HAP-1 (cell line): Measurements from ENCODE around the gene STT3B.

Source experiments
- DNase-seq, 2 experiments: peaks; one replicate each; pipeline ENCODE4 v3.0.0-alpha.2; 2016 to 2020; ENCODE audit warnings: low spot score in 2 of 2
- H3K27me3 ChIP-seq: fragments of 250-450 bp; sonication (Bioruptor Pico); 2 replicates; pipeline ENCODE4 v1.5.1; 2020; ENCODE audit warnings: low read depth, mild to moderate bottlenecking, moderate library complexity
- H3K36me3 ChIP-seq: fragments of 250-450 bp; sonication (Bioruptor Pico); replicated peaks from 2 replicates; pipeline ENCODE4 v1.5.1; 2020; ENCODE audit warnings: mild to moderate bottlenecking
- H3K4me1 ChIP-seq: fragments of 250-450 bp; sonication (Bioruptor Pico); 2 replicates; pipeline ENCODE4 v1.5.1; 2020; ENCODE audit warnings: mild to moderate bottlenecking
- H3K4me3 ChIP-seq: fragments of 250-450 bp; sonication (Bioruptor Pico); 2 replicates; pipeline ENCODE4 v1.5.1; 2020; ENCODE audit warnings: mild to moderate bottlenecking, moderate library complexity
- H3K9me3 ChIP-seq: fragments of 250-450 bp; sonication (Bioruptor Pico); 2 replicates; pipeline ENCODE4 v1.5.1; 2020; ENCODE audit warnings: mild to moderate bottlenecking, moderate library complexity
- in situ Hi-C: fragments of 300-500 bp; cut with MboI; formaldehyde crosslinking; loops from 3 replicates; pipeline ENCODE4 v1.14.3; 2020; ENCODE audit warnings: low sequenced_read_pairs, inconsistent platforms, mixed read lengths

STT3B gene

GRCh38 chr3:31634476-31634875, 101.8 kb downstream of the STT3B start:
- no peaks in the 10 kb centered on the region for H3K27me3 ChIP-seq
- H3K4me3 ChIP-seq: no peak overlapping the region
- no peak for DNase-seq
- H3K9me3 ChIP-seq: no peaks in the 10 kb centered on the region
- peaks cover 13% of the 10 kb centered on the region for H3K4me1 ChIP-seq
- in situ Hi-C loops: no loop called here
- peaks cover 12% of the 10 kb centered on the region for H3K36me3 ChIP-seq

GRCh38 chr3:31635545-31635944, 102.8 kb downstream of the STT3B start:
- in situ Hi-C loops: no loop called here
- Histone ChIP-seq H3K9me3 (no peaks in the 10 kb centered on the region), H3K4me1 (peaks cover 5% of the 10 kb centered on the region)

GRCh38 chr3:31636049-31636448, 103.3 kb downstream of the STT3B start:
- in situ Hi-C loops: no loop called here
- H3K4me1 ChIP-seq: peaks cover 4% of the 10 kb centered on the region
- peaks cover 9% of the 10 kb centered on the region for H3K36me3 ChIP-seq
- no peak overlapping the region for H3K4me3 ChIP-seq
- H3K9me3 ChIP-seq: no peaks in the 10 kb centered on the region
- no peaks in the 10 kb centered on the region for H3K27me3 ChIP-seq
- no peak for DNase-seq

More at GRCh38 chr3:31635545-31635944, 102.8 kb downstream of the STT3B start:
- H3K36me3 ChIP-seq: peaks cover 12% of the 10 kb centered on the region
- H3K4me3 ChIP-seq: no peak overlapping the region
- no peaks in the 10 kb centered on the region for H3K27me3 ChIP-seq
- DNase-seq: no peak

- Histone ChIP-seq H3K36me3 (peaks cover 6% of the 10 kb centered on the region), H3K4me1 (peaks cover 4% of the 10 kb centered on the region), H3K27me3 (no peaks in the 10 kb centered on the region), H3K9me3 (no peaks in the 10 kb centered on the region), H3K4me3 (no peak overlapping the region)
- no peak for DNase-seq
- in situ Hi-C loops: no loop called here
Observed at GRCh38 chr3:31636694-31637442, 104.1 kb downstream of the STT3B start.

- no peak for DNase-seq
- Histone ChIP-seq H3K4me3 (no peak overlapping the region), H3K27me3 (no peaks in the 10 kb centered on the region), H3K9me3 (no peaks in the 10 kb centered on the region), H3K4me1 (peaks cover 4% of the 10 kb centered on the region), H3K36me3 (no peaks in the 10 kb centered on the region; the same call in 1 of the 2 replicates)
- in situ Hi-C loops: no loop called here
Observed at GRCh38 chr3:31639828-31640227, 107.1 kb downstream of the STT3B start.

GRCh38 chr3:31645256-31645655, 112.5 kb downstream of the STT3B start:
- Histone ChIP-seq H3K4me1 (no peaks in the 10 kb centered on the region), H3K4me3 (no peak overlapping the region), H3K9me3 (no peaks in the 10 kb centered on the region; the same call in 1 of the 2 replicates), H3K27me3 (no peaks in the 10 kb centered on the region), H3K36me3 (peaks cover 10% of the 10 kb centered on the region)
- no peak for DNase-seq
- in situ Hi-C loops: no loop called here

- no peak for DNase-seq
- H3K36me3 ChIP-seq: peaks cover 10% of the 10 kb centered on the region
- no peaks in the 10 kb centered on the region for H3K4me1 ChIP-seq
- in situ Hi-C loops: no loop called here
- H3K9me3 ChIP-seq: no peaks in the 10 kb centered on the region; the same call in 1 of the 2 replicates
- H3K4me3 ChIP-seq: no peak overlapping the region
- H3K27me3 ChIP-seq: no peaks in the 10 kb centered on the region
Observed at GRCh38 chr3:31648286-31648968, 115.7 kb downstream of the STT3B start.

- DNase-seq: no peak
- in situ Hi-C loops: no loop called here
- Histone ChIP-seq H3K4me3 (no peak overlapping the region), H3K27me3 (no peaks in the 10 kb centered on the region), H3K9me3 (no peaks in the 10 kb centered on the region; the same call in 1 of the 2 replicates), H3K36me3 (peaks cover 4% of the 10 kb centered on the region), H3K4me1 (no peaks in the 10 kb centered on the region)
Observed at GRCh38 chr3:31652296-31652695, 119.6 kb downstream of the STT3B start.

GRCh38 chr3:31653464-31653863, 120.7 kb downstream of the STT3B start:
- Histone ChIP-seq H3K27me3 (no peaks in the 10 kb centered on the region), H3K4me3 (no peak overlapping the region), H3K9me3 (no peaks in the 10 kb centered on the region; the same call in 1 of the 2 replicates), H3K4me1 (no peaks in the 10 kb centered on the region), H3K36me3 (no peaks in the 10 kb centered on the region)
- DNase-seq: no peak
- in situ Hi-C loops: no loop called here

GRCh38 chr3:31654998-31655397, 122.3 kb downstream of the STT3B start:
- DNase-seq: no peak
- no peaks in the 10 kb centered on the region for H3K9me3 ChIP-seq
- H3K27me3 ChIP-seq: no peaks in the 10 kb centered on the region
- no peaks in the 10 kb centered on the region for H3K36me3 ChIP-seq
- H3K4me1 ChIP-seq: no peaks in the 10 kb centered on the region
- no peak overlapping the region for H3K4me3 ChIP-seq
- in situ Hi-C loops: no loop called here

- H3K36me3 ChIP-seq: peaks cover 3% of the 10 kb centered on the region; the same call in 1 of the 2 replicates
- in situ Hi-C loops: no loop called here
- DNase-seq: no peak
Observed at GRCh38 chr3:31659246-31659645, 126.5 kb downstream of the STT3B start.

GRCh38 chr3:31661286-31661685, 128.6 kb downstream of the STT3B start:
- H3K9me3 ChIP-seq: no peaks in the 10 kb centered on the region
- peaks cover 3% of the 10 kb centered on the region; the same call in 1 of the 2 replicates for H3K36me3 ChIP-seq
- in situ Hi-C loops: no loop called here
- DNase-seq: peak; percentile 25 to 41
- no peak overlapping the region for H3K4me3 ChIP-seq
- no peaks in the 10 kb centered on the region for H3K27me3 ChIP-seq
- peaks cover 10% of the 10 kb centered on the region for H3K4me1 ChIP-seq

More at GRCh38 chr3:31659246-31659645, 126.5 kb downstream of the STT3B start:
- no peak overlapping the region for H3K4me3 ChIP-seq
- no peaks in the 10 kb centered on the region for H3K27me3 ChIP-seq
- H3K4me1 ChIP-seq: peaks cover 10% of the 10 kb centered on the region
- no peaks in the 10 kb centered on the region for H3K9me3 ChIP-seq

GRCh38 chr3:31661993-31662670, 129.4 kb downstream of the STT3B start:
- Histone ChIP-seq H3K36me3 (peaks cover 3% of the 10 kb centered on the region; the same call in 1 of the 2 replicates), H3K4me3 (no peak overlapping the region), H3K4me1 (peaks cover 10% of the 10 kb centered on the region), H3K9me3 (no peaks in the 10 kb centered on the region), H3K27me3 (no peaks in the 10 kb centered on the region)
- no peak for DNase-seq
- in situ Hi-C loops: no loop called here

- Histone ChIP-seq H3K9me3 (no peaks in the 10 kb centered on the region), H3K4me3 (no peak overlapping the region), H3K27me3 (no peaks in the 10 kb centered on the region), H3K36me3 (peaks cover 3% of the 10 kb centered on the region; the same call in 1 of the 2 replicates), H3K4me1 (peaks cover 10% of the 10 kb centered on the region)
- DNase-seq: no peak
- in situ Hi-C loops: no loop called here
Observed at GRCh38 chr3:31664031-31664430, 131.3 kb downstream of the STT3B start.
